ENCODE measurements around the gene PTGR3. TPM values are rescaled to one million over a fixed set of nuclear protein-coding genes. Genes with fewer than 3 reads are reported as not detected.

PTGR3 gene
- total and polyA plus RNA-seq, 10 donors: 11.1 to 43.8 (median 30.0) TPM

- Histone ChIP-seq H3K9me3 (no peaks in the 10 kb centered on the region), H3K36me3 (peaks cover 0 to 5% (median 3%) of the 10 kb centered on the region in 6 donors), H3K27me3 (replicated peaks in 1 of 7) (peaks cover 0 to 18% (median 0%) of the 10 kb centered on the region in 7 donors), H3K4me1 (peaks cover 29 to 71% (median 57%) of the 10 kb centered on the region in 6 donors), H3K4me3 (peak overlapping the region in 5 of 8 donors; percentile 84 to 99 (median 88)), H3K27ac (peak overlapping the region in 4 of 8 donors; percentile 92 to 97 (median 97))
- DNase-seq: no peak
- intact Hi-C loops (cut with DNase I; ENCODE audit: low total_unique reads): no loop called here
- TF ChIP-seq POLR2A (IDR thresholded peaks at IDR 0.05) (no peak), CTCF (IDR thresholded peaks at IDR 0.05 in 8 of 11, conservative IDR thresholded peaks at IDR 0.05 in 3 of 11) (no peak), POLR2AphosphoS5 (IDR thresholded peaks at IDR 0.05) (no peak)
- WGBS, 5 donors: 79 to 92% (median 90%) methylated on average over 14 of the region's 14 CpGs
These were observed 2.3 kb downstream of the PTGR3 start for GRCh38 chr18:75206452-75207309.

- H3K4me1 ChIP-seq: peaks cover 29 to 70% (median 57%) of the 10 kb centered on the region in 6 donors
- 52 to 69% (median 66%) methylated on average over 16 of the region's 16 CpGs for WGBS, 5 donors
- TF ChIP-seq POLR2AphosphoS5 (IDR thresholded peaks at IDR 0.05) (no peak), CTCF (IDR thresholded peaks at IDR 0.05 in 8 of 11, conservative IDR thresholded peaks at IDR 0.05 in 3 of 11) (no peak), POLR2A (IDR thresholded peaks at IDR 0.05) (no peak)
- DNase-seq: no peak
- no peak overlapping the region for H3K27ac ChIP-seq
- no peaks in the 10 kb centered on the region for H3K9me3 ChIP-seq
- H3K36me3 ChIP-seq: peaks cover 0 to 16% (median 10%) of the 10 kb centered on the region in 6 donors
- intact Hi-C loops (cut with DNase I; ENCODE audit: low total_unique reads): no loop called here
- peaks cover 0 to 18% (median 0%) of the 10 kb centered on the region in 7 donors for H3K27me3 ChIP-seq (replicated peaks in 1 of 7)
- peak overlapping the region in 4 of 8 donors; percentile 38 to 66 (median 48) for H3K4me3 ChIP-seq
These were observed 3.3 kb downstream of the PTGR3 start for GRCh38 chr18:75205514-75206132.

- intact Hi-C loops (cut with DNase I; ENCODE audit: low total_unique reads): no loop called here
- TF ChIP-seq POLR2AphosphoS5 (IDR thresholded peaks at IDR 0.05): peak in 2 of 3 donors; percentile 43 to 49
- no peak for TF ChIP-seq POLR2A (IDR thresholded peaks at IDR 0.05)
- Histone ChIP-seq H3K36me3 (peaks cover 0 to 23% (median 10%) of the 10 kb centered on the region in 6 donors), H3K9me3 (no peaks in the 10 kb centered on the region), H3K4me3 (peak overlapping the region; percentile 19 to 66 (median 40)), H3K4me1 (peaks cover 29 to 66% (median 51%) of the 10 kb centered on the region in 6 donors), H3K27me3 (replicated peaks in 1 of 7) (peaks cover 0 to 18% (median 0%) of the 10 kb centered on the region in 7 donors), H3K27ac (peak overlapping the region in 1 of 8 donors; percentile 40)
- DNase-seq: no peak
- WGBS, 5 donors: 14 to 40% (median 16%) methylated on average over 45 to 75 of the region's 75 CpGs
These were observed 4.0 kb downstream of the PTGR3 start for GRCh38 chr18:75204732-75205513.

GRCh38 chr18:75204269-75204731 lies 4.6 kb downstream of the PTGR3 start:
- Histone ChIP-seq H3K27me3 (replicated peaks in 1 of 7) (peaks cover 0 to 18% (median 0%) of the 10 kb centered on the region in 7 donors), H3K4me1 (peaks cover 29 to 68% (median 49%) of the 10 kb centered on the region in 6 donors), H3K9me3 (no peaks in the 10 kb centered on the region), H3K4me3 (peak overlapping the region; percentile 19 to 66 (median 40)), H3K27ac (peak overlapping the region in 1 of 8 donors; percentile 40), H3K36me3 (peaks cover 0 to 29% (median 10%) of the 10 kb centered on the region in 6 donors)
- 19 to 54% (median 24%) methylated on average over 8 to 35 of the region's 35 CpGs for WGBS, 5 donors
- no peak for TF ChIP-seq CTCF (IDR thresholded peaks at IDR 0.05 in 8 of 11, conservative IDR thresholded peaks at IDR 0.05 in 3 of 11)
- TF ChIP-seq POLR2AphosphoS5 (IDR thresholded peaks at IDR 0.05): peak in 1 of 3 donors; percentile 47
- no peak for TF ChIP-seq POLR2A (IDR thresholded peaks at IDR 0.05)
- intact Hi-C loops (cut with DNase I; ENCODE audit: low total_unique reads): no loop called here
- no peak for DNase-seq
